ENCODE results near the gene FAM171A1.

Gene FAM171A1

DNA sequence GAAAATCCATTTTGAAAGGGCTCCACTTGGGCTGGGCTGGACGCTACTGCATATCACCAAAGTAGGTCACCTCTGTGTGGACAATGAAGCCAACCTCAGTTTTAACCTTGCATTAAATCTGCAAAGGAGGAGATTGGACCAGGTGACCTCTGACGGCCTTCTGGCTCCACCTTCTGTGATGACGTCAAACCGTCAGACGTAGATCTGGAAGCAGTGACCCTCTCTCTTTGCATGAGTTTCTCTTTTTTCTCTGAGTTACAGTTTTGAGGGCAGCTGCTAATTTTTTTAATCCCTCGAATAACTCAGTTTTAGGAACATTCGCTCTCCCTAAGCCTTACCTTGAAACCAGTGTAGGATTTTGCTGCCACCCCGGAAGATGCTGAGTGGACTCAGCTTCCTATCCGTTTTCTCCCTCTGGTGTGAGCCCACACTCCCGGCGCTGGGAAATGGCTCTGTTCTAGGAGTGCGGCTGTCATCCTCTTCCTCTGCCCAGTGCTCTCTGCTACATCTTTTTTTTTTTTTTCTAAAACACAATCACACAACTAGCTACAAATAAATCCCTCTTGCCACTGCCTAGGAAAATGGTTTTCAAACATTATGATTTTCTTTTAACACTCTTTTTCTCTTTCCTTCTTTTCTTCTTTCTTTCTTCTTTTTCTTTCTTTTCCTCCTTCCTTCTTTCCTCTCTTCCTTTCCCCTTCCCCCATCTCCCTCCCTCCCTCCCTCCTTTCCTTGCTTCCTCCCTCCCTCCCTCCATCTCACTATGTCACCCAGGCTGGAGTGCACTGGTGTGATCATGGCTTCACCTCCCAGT lies 174.9 kb downstream of the FAM171A1 start:
- no peaks in the 10 kb centered on the region for H3K27me3 ChIP-seq (ENCODE audit: insufficient read depth, low read depth, severe bottlenecking)
- no peaks in the 10 kb centered on the region for H3K36me3 ChIP-seq
- H3K9me3 ChIP-seq (ENCODE audit: severe bottlenecking): no peaks in the 10 kb centered on the region
- no peak for DNase-seq
- no peak overlapping the region for H3K27ac ChIP-seq
- H3K4me3 ChIP-seq (ENCODE audit: low read depth, low read length): no peak overlapping the region
- TF ChIP-seq, protein P1, sequence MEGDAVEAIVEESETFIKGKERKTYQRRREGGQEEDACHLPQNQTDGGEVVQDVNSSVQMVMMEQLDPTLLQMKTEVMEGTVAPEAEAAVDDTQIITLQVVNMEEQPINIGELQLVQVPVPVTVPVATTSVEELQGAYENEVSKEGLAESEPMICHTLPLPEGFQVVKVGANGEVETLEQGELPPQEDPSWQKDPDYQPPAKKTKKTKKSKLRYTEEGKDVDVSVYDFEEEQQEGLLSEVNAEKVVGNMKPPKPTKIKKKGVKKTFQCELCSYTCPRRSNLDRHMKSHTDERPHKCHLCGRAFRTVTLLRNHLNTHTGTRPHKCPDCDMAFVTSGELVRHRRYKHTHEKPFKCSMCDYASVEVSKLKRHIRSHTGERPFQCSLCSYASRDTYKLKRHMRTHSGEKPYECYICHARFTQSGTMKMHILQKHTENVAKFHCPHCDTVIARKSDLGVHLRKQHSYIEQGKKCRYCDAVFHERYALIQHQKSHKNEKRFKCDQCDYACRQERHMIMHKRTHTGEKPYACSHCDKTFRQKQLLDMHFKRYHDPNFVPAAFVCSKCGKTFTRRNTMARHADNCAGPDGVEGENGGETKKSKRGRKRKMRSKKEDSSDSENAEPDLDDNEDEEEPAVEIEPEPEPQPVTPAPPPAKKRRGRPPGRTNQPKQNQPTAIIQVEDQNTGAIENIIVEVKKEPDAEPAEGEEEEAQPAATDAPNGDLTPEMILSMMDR (IDR thresholded peaks at IDR 0.05; ENCODE audit: low read depth, low read length): no peak

DNA sequence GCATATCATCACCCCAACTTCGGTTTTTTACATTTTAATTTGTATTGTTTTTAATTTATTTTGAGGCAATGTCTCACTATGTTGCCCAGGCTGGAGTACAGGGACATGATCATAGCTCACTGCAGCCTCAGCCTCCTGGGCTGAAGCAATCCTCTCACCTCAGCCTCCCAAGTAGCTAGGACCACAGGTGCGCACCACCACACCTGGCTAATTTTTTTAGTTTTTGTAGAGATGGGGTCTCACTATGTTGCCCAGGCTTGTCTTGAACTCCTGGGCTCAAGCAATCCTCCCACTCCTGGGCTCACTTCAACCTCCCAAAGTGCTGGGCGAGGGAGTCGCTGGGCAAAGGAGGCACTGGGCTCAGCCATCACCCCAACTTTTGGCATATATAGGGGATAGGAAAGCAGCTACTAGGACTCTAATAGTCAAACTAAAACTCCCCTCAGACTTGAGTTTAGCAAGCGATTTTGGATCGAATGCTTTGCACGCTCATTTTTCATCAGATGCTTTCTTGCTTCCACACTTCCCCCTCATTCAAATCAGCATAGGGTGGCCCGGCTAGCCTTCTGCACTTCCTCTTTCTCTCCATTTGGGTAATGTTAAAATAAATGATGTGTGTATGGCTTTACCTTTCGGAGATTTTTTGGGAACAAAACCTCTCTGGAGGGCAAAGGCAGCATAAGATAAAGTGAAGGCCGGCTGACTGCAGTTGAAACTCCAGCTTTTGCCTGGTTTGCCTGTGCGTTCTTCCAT lies 181.8 kb downstream of the FAM171A1 start:
- Histone ChIP-seq H3K4me3 (ENCODE audit: low read depth, low read length) (no peak overlapping the region), H3K36me3 (no peaks in the 10 kb centered on the region), H3K27me3 (ENCODE audit: insufficient read depth, low read depth, severe bottlenecking) (no peaks in the 10 kb centered on the region), H3K27ac (no peak overlapping the region), H3K9me3 (ENCODE audit: severe bottlenecking) (no peaks in the 10 kb centered on the region)
- TF ChIP-seq, protein P1 (IDR thresholded peaks at IDR 0.05; ENCODE audit: low read depth, low read length): no peak
- DNase-seq: no peak

DNA sequence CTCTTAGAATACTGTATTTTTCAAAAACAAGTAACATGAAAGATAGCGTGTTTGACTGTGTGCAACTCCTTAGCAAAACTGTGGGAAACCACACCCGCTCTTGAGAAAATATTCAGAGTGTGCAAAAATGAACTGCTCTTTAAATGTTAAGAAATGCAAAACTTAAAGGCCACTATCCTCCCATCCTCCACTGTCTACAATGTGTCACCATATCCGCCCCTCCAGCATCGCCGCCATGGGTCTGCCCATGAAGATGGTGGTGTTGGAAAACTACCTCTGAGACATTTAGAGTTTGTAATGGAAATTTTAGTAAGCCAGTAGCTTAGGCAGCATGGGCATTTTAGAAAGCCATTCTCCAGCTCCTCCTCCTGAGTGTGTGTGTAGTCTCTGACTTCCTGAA lies 182.5 kb downstream of the FAM171A1 start:
- TF ChIP-seq, protein P1 (IDR thresholded peaks at IDR 0.05; ENCODE audit: low read depth, low read length): no peak
- DNase-seq: no peak
- Histone ChIP-seq H3K27me3 (ENCODE audit: insufficient read depth, low read depth, severe bottlenecking) (no peaks in the 10 kb centered on the region), H3K4me3 (ENCODE audit: low read depth, low read length) (no peak overlapping the region), H3K9me3 (ENCODE audit: severe bottlenecking) (no peaks in the 10 kb centered on the region), H3K36me3 (no peaks in the 10 kb centered on the region), H3K27ac (no peak overlapping the region)

DNA sequence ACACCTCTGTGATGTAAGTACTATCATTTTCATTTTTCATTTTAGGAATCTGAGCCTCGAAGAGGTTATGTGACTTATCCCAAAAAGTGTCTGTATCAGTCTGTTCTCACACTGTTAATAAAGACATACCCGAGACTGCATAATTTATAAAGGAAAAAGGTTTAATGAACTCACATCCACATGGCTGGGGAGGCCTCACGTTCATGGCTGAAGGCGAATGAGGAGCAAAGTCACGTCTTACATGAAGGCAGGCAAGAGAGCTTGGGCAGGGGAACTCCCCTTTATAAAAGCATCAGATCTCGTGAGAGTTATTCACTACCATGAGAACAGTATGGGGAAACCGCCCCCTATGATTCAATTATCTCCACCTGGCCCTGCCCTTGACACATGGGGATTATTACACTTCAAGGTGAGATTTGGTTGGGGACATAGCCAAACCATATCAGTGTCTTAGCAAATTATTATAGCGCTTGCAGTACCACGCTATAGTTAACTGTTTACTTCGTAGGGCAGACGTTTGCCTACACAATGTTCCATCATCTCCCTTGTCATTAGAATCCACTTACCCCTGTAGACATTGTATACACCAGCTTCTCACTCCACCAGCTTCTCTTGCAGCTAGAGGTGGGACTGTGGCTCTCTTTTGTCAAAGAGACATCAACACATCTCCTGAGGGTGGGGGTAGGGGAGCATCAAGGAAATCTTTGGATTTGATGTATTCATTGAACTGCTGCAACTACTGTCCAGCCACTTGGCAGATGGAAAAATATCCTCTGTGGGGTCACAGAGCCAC lies 187.2 kb downstream of the FAM171A1 start:
- H3K4me3 ChIP-seq (ENCODE audit: low read depth, low read length): no peak overlapping the region
- H3K9me3 ChIP-seq (ENCODE audit: severe bottlenecking): no peaks in the 10 kb centered on the region
- no peaks in the 10 kb centered on the region for H3K27me3 ChIP-seq (ENCODE audit: insufficient read depth, low read depth, severe bottlenecking)
- no peak overlapping the region for H3K27ac ChIP-seq
- TF ChIP-seq, protein P1 (IDR thresholded peaks at IDR 0.05; ENCODE audit: low read depth, low read length): no peak
- DNase-seq: no peak
- no peaks in the 10 kb centered on the region for H3K36me3 ChIP-seq

DNA sequence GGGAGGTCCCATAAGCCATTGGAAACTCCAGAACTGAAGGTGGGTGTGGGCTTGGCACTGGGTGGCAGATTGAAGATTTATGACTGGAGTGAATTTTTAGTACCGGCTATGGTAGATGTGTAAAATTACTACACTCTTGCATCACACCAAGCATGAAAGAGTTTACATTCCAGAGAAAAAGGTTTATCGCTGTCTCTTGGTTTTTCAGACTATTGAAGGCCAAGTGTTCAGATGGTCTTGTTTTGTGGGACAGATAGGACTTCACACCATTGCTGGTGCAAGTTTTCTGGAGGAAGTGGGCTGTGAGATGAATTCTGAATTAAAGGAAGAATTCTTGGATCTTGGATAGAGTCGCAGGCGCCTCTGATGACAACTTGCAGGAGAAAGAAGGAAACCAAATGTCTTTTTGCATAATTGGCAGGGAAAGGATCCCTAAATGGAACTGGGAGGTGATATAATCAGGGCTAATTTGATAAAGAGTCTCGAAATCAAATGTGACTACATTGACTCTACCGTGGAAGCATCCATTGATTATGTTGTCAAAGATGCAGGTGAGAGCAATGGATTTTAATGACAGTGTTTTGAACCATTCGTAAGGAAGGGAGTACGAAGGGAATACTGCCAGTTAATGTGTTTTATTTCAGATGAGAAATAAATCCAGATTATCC lies 188.4 kb downstream of the FAM171A1 start:
- no peak for DNase-seq
- TF ChIP-seq, protein P1 (IDR thresholded peaks at IDR 0.05; ENCODE audit: low read depth, low read length): no peak
- Histone ChIP-seq H3K4me3 (ENCODE audit: low read depth, low read length) (no peak overlapping the region), H3K9me3 (ENCODE audit: severe bottlenecking) (no peaks in the 10 kb centered on the region), H3K27ac (no peak overlapping the region), H3K36me3 (no peaks in the 10 kb centered on the region), H3K27me3 (ENCODE audit: insufficient read depth, low read depth, severe bottlenecking) (no peaks in the 10 kb centered on the region)
